MM.1S (cell line): ENCODE results near the gene ALAS2.

Source experiments
- DNase-seq: peaks from one replicate; pipeline ENCODE4 v3.0.0-alpha.2; 2015
- H2AFZ ChIP-seq: fragments of 300-600 bp; sonication (generic); 2 replicates; pipeline ENCODE4 v1.6.0; 2016; ENCODE audit warnings: antibody characterized with exemption, low read length
- H3F3A ChIP-seq: fragments of 300-600 bp; sonication (generic); 2 replicates; pipeline ENCODE4 v1.6.1; 2016; ENCODE audit warnings: mild to moderate bottlenecking, antibody characterized with exemption, low read length, moderate library complexity, mixed read lengths; ENCODE audit not compliant: insufficient read depth
- H3K27ac ChIP-seq: fragments of 300-600 bp; sonication (generic); 2 replicates; pipeline ENCODE4 v1.5.1; 2016; ENCODE audit warnings: mild to moderate bottlenecking, low read length
- H3K27me3 ChIP-seq: fragments of 300-600 bp; sonication (generic); replicated peaks from 2 replicates; pipeline ENCODE4 v1.6.0; 2016; ENCODE audit warnings: low read length; ENCODE audit not compliant: insufficient read depth
- H3K36me3 ChIP-seq: fragments of 300-600 bp; sonication (generic); replicated peaks from 2 replicates; pipeline ENCODE4 v1.6.1; 2016; ENCODE audit warnings: mild to moderate bottlenecking, low read length, mixed read lengths; ENCODE audit not compliant: insufficient read depth
- H3K4me1 ChIP-seq: fragments of 300-600 bp; sonication (generic); 2 replicates; pipeline ENCODE4 v1.6.1; 2016; ENCODE audit warnings: low read length, mixed read lengths
- H3K4me2 ChIP-seq: fragments of 300-600 bp; sonication (generic); 2 replicates; pipeline ENCODE4 v1.6.0; 2016; ENCODE audit warnings: low read depth, low read length
- H3K4me3 ChIP-seq: fragments of 300-600 bp; sonication (generic); 2 replicates; pipeline ENCODE4 v1.5.1; 2016; ENCODE audit warnings: low read length, mixed read lengths
- H3K79me2 ChIP-seq: fragments of 300-600 bp; sonication (generic); 2 replicates; pipeline ENCODE4 v1.6.1; 2016; ENCODE audit warnings: mixed run types, low read length, mixed read lengths
- H3K9ac ChIP-seq: fragments of 300-600 bp; sonication (generic); 2 replicates; pipeline ENCODE4 v1.6.1; 2016; ENCODE audit warnings: low read length, mixed read lengths
- H3K9me2 ChIP-seq: fragments of 300-600 bp; sonication (generic); replicated peaks from 2 replicates; pipeline ENCODE4 v1.6.1; 2016; ENCODE audit warnings: mild to moderate bottlenecking, low read length, mixed read lengths; ENCODE audit not compliant: insufficient read depth
- H3K9me3 ChIP-seq: fragments of 300-600 bp; sonication (generic); replicated peaks from 2 replicates; pipeline ENCODE4 v1.6.1; 2016; ENCODE audit warnings: mild to moderate bottlenecking, low read length, mixed read lengths; ENCODE audit not compliant: insufficient read depth
- H4K20me1 ChIP-seq: fragments of 300-600 bp; sonication (generic); 2 replicates; pipeline ENCODE4 v1.6.1; 2016; ENCODE audit warnings: mild to moderate bottlenecking, low read length, moderate library complexity, mixed read lengths; ENCODE audit not compliant: insufficient read depth
- CTCF ChIP-seq: fragments of 300-600 bp; sonication (generic); IDR thresholded peaks from 2 replicates; pipeline ENCODE4 v1.5.1; 2016; ENCODE audit warnings: antibody characterized with exemption, low read length, mixed read lengths
- EZH2 ChIP-seq: fragments of 300-600 bp; sonication (generic); optimal IDR thresholded peaks from 2 replicates; pipeline ENCODE3; 2017; ENCODE audit warnings: low read depth, mild to moderate bottlenecking, antibody characterized with exemption, low read length, mixed read lengths
- EZH2phosphoT487 ChIP-seq: fragments of 300-600 bp; sonication (generic); IDR thresholded peaks from 2 replicates; pipeline ENCODE4 v1.6.1; 2018; ENCODE audit warnings: antibody characterized with exemption, low read length

ALAS2 gene

GRCh38 chrX:55004231-55004630 lies 26.5 kb downstream of the ALAS2 start:
- Histone ChIP-seq H3K27me3 (no peaks in the 10 kb centered on the region), H3K36me3 (no peaks in the 10 kb centered on the region), H3K4me3 (no peak overlapping the region), H3K9me2 (no peaks in the 10 kb centered on the region), H4K20me1 (no peaks in the 10 kb centered on the region), H3K9me3 (no peaks in the 10 kb centered on the region), H3K9ac (no peak overlapping the region), H3K79me2 (peaks cover 15% of the 10 kb centered on the region), H2AFZ (no peak overlapping the region), H3K27ac (no peak overlapping the region), H3K4me2 (no peak overlapping the region), H3F3A (no peaks in the 10 kb centered on the region), H3K4me1 (peaks cover 4% of the 10 kb centered on the region; the same call in 1 of the 2 replicates)
- TF ChIP-seq EZH2phosphoT487 (no peak), EZH2 (no peak), CTCF (no peak)
- no peak for DNase-seq

- Histone ChIP-seq H2AFZ (peak within 1 kb of the TSS; percentile 78; the same call in 1 of the 2 replicates), H3K4me1 (peaks cover 7% of the 10 kb centered on the region; the same call in 1 of the 2 replicates), H3K9ac (peak within 1 kb of the TSS; percentile 83), H3K36me3 (no peaks in the 10 kb centered on the region), H3K9me2 (no peaks in the 10 kb centered on the region), H3K4me2 (peak within 1 kb of the TSS; percentile 56), H3K79me2 (peaks cover 15% of the 10 kb centered on the region), H3F3A (no peaks in the 10 kb centered on the region), H3K27ac (peak within 1 kb of the TSS; percentile 88), H4K20me1 (no peaks in the 10 kb centered on the region), H3K9me3 (no peaks in the 10 kb centered on the region), H3K27me3 (no peaks in the 10 kb centered on the region), H3K4me3 (peak within 1 kb of the TSS; percentile 79)
- DNase-seq = peak; percentile 93
- no peak for TF ChIP-seq EZH2
- TF ChIP-seq CTCF = no peak
- no peak for TF ChIP-seq EZH2phosphoT487
These were observed 30.8 kb downstream of the ALAS2 start, which contains the start of gene APEX2 for GRCh38 chrX:54999717-55000598. Gene APEX2 (plus strand): TSS chrX:55000363. CDS start chrX:55000423, 60 bp downstream.

GRCh38 chrX:54995621-54996020 lies 35.2 kb downstream of the ALAS2 start:
- H3K9ac ChIP-seq = no peak overlapping the region
- no peaks in the 10 kb centered on the region for H3K9me3 ChIP-seq
- TF ChIP-seq CTCF = no peak
- TF ChIP-seq EZH2 = no peak
- TF ChIP-seq EZH2phosphoT487 = no peak
- H3K4me2 ChIP-seq = no peak overlapping the region
- H3K27ac ChIP-seq = no peak overlapping the region
- H3F3A ChIP-seq = no peaks in the 10 kb centered on the region
- H3K9me2 ChIP-seq = no peaks in the 10 kb centered on the region
- H4K20me1 ChIP-seq = no peaks in the 10 kb centered on the region
- DNase-seq = no peak
- H3K36me3 ChIP-seq = no peaks in the 10 kb centered on the region
- H2AFZ ChIP-seq = no peak overlapping the region
- H3K4me1 ChIP-seq = 0 out of 2 replicates have a peak, but pooled peaks cover 3% of the 10 kb centered on the region
- peaks cover 4% of the 10 kb centered on the region for H3K79me2 ChIP-seq
- no peaks in the 10 kb centered on the region for H3K27me3 ChIP-seq
- H3K4me3 ChIP-seq = no peak overlapping the region
